HG02840 (cell line): ENCODE results near the gene PRL.

ENCODE experiments used
- ATAC-seq: cut with Tn5 transposase; IDR thresholded peaks from one replicate; pipeline ENCODE4 v1.9.1; 2021; ENCODE audit warnings: mild to moderate bottlenecking, moderate library complexity, moderate number of reproducible peaks; ENCODE audit not compliant: unreplicated experiment, low FRiP score

PRL gene

DNA sequence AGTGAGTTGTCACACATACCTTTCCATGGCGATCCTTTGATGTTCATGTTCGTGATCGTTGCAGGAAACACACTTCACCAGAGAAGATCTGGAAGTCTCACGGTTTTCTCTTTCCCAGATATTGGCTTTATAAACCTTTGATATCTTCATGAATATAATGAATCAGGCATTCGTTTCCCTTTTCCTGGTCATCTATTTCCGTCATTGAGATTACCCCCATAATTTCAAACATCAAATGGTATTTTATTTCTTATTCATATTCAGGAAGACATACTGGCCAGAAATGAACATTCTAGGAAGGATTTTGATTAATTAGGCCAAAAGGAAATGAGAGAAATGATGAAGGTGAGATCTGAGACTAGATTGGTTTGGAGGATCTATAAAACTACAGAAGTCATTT lies at the start of gene PRL:
PRL (minus strand) TSS at position 101 of the 400 bp plus-strand sequence; CDS start at position 47, 54 bp downstream.
- no peak for ATAC-seq

GRCh38 chr6:22343864-22344263 lies 47.0 kb upstream of the PRL start:
- no peak for ATAC-seq

DNA sequence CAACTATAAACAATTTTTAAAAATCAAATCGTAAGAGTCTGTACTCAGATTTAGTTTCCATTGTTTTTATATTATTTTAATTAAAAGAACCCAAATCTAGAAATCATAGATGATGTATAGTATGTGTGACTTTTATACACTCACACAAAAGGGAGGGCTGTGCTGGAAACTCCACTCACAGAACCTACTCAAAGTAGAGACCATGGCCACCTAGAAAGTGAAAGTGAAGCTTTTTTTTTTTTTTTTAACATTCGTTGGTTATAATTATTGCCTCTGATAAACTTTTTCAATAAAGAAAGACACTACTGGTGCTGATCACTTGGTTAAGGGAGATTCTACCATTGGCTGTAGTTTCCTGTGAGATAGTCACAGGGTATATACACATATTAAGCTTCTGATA lies 37.9 kb upstream of the PRL start:
- ATAC-seq = no peak

DNA sequence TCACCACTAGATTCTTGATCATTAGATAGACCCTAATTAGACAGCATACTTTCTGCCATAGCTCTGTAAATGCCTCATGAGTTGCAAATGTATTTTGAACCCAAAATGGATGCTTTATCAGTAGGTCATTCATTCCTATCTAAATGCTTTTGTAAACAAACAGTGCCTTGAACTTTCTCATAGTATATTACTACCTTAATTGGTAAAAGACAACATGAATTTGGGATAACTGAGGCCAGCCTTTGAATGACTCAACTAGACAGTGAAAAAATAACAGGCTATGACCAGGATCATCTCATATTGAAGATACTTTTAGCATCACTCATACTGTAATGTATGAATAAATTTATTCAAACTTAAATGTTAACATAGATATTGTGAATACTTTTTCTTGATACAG lies 37.0 kb upstream of the PRL start:
- no peak for ATAC-seq

DNA sequence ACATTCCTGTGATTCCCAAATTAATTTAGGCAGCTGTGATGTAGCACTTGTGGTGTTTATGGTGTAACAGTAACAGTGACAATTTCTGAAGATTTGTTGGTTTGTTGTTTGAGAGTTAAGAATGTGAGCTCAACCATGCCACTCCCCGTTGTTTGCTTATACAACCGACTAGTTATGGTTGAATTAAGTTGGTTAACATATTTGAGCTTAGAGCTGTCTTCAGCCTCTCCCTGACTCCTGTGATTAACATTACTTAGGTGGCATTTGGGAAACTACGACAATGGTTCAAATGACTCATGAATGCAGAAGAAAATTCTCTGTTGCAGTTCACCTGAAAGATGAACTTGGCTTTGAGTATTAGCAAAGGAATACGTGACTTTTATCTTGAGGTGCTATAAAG lies 35.9 kb upstream of the PRL start:
- ATAC-seq = no peak

GRCh38 chr6:22332216-22332615 lies 35.4 kb upstream of the PRL start:
- ATAC-seq = no peak

GRCh38 chr6:22330941-22331340 lies 34.1 kb upstream of the PRL start:
- ATAC-seq = no peak

- ATAC-seq = no peak
Observed at GRCh38 chr6:22328474-22328873, 31.6 kb upstream of the PRL start.

DNA sequence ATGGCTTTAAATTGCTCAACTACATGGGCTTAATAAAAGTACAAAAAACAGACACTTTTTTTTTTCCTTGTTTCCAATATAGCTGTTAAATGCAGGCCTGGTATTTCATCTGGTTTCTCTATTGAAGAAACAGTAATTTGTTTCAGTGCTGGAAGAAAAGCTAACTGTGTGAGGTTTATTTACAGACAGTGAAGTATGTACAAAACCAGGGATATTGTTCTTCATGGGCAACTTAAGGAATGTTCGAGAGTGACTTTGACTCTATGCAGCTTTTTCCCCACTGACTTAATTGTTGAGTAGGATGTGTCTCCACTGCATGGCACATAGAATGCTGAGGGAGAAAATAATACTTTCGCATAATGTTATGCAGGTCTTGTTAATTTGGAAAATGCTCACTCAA lies 31.0 kb upstream of the PRL start:
- no peak for ATAC-seq

GRCh38 chr6:22326500-22326899 lies 29.7 kb upstream of the PRL start:
- no peak for ATAC-seq

- ATAC-seq = no peak
Observed at GRCh38 chr6:22325481-22325880, 28.6 kb upstream of the PRL start.

DNA sequence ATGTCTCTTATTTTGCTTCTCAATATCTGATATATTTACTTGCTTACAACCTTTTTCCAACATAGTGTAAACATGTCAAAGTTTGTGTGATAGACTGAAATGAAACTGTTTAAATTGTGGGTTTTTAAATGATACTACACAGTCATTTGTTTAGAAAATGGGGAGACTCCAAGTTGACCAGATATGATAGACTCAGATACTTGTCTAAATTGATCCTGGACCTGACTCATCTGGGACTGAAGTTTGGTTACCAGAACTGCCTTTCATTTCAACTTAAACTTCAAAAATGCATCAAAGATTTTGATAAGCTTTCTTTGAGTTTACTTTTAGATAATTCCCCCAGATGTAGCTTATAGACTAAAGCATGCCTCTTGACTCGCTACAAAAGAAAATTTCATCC lies 27.0 kb upstream of the PRL start:
- ATAC-seq = no peak

GRCh38 chr6:22322103-22323030 lies 25.5 kb upstream of the PRL start:
- no peak for ATAC-seq

GRCh38 chr6:22320750-22321149 lies 23.9 kb upstream of the PRL start:
- no peak for ATAC-seq

DNA sequence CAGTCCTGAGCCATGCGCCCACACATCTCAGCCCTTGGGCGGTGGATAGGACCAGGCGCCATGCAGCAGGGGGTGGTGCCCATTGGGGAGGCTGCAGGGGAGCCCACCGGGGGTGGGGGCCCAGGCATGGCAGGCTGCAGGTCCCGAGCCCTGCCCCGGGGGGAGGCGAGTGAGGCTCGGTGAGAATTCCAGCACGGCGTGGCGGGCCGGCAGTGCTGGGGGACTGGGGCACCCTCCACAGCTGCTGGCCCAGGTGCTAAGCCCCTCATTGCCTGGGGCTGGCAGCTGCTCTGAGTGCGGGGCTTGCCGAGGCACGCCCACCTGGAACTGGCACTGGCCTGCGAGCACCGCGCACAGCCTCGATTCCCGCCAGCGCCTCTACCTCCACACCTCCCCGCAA lies 21.6 kb upstream of the PRL start:
- ATAC-seq = no peak

GRCh38 chr6:22313796-22314195 lies 17.0 kb upstream of the PRL start:
- no peak for ATAC-seq

DNA sequence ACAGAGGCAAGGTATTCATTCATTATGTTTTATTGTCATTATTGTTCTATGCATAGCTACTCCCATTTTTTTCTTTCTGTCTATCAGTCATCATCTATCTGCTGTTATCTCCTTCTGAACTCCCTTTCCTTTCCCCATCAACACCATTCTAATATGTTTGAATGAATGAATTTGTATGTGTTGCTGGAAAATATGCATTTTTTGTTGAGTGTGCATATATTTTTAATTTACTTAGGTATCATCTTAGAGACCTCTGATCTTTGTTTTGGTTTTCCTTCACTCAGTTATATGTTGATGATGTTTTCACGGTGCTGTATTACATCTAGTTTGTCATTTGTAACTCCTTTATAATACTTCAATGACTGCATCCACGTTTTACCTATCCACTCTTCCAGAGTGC lies 12.1 kb upstream of the PRL start:
- ATAC-seq = no peak

DNA sequence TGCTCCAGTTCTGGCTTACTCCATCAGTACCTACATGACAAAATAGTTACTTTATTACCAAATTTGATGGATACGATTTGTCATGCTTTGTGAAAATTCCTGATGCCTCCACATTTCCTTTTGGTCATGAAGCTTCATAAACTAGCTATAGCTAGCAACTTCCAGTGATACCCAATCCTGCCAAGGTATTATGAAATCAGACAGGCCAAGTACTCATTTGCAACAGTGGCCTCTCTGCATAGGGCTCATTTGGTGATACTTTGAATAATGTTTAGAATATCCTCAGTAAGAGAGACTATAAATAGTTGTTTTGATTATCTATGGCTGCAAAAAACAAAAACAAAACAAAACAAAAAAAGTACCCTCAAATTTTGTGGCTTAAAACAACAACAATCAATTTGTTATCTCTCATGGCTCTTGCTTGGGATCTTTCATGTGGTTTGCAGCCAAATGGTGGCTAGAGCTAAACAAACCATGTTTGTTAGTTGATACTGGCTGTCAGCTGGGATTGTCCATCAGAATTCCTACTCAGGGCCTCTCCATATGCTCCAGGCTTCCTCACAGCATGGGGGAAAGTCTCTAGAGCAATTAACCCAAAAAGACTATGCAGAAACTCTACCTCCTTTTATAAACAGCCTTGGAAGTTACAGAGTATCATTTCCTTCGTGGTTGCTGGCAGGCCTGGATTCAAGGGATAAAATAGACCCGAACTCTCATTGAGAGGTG lies 10.1 kb upstream of the PRL start:
- ATAC-seq = no peak

GRCh38 chr6:22302838-22303237 lies 6.0 kb upstream of the PRL start:
- no peak for ATAC-seq

GRCh38 chr6:22300273-22300998 lies 3.6 kb upstream of the PRL start:
- ATAC-seq = no peak

DNA sequence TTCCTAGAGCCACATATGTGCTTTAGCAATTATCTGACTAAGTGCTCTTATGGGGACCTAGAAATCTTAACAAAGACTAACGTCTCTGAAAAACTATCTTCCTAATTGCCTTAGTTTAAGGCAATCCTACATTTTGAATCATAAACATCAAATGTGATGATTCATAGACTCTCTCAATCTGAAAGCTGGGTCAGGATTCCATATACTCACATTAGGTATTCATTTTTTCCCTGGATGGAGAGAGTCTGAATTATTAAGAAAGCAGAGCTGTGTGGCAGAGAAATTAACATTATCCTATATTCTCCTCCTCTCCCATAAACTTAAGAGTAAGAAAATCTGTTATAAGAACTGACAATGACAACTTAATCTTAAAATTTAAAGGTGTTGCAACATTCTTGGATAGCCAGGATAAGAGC lies 1.6 kb upstream of the PRL start:
- ATAC-seq = no peak
